ENCODE data around the gene STRIP2.
A peak's percentile ranks its signal among the peaks of the same experiment; 100 is the strongest.

Gene STRIP2

GRCh38 chr7:129438839-129439651 is 4.8 kb downstream of the STRIP2 start:
- peaks cover 4 to 13% of the 10 kb centered on the region in 2 experiments; a peak in 2 of 3 replicates for H3K36me3 ChIP-seq (ENCODE audit: control insufficient read depth in 2 of 2, insufficient read depth in 1 of 2, low read length in 2 of 2)
- no peak for TF ChIP-seq ZNF37A (tag by site-specific recombination; IDR thresholded peaks at IDR 0.05)
- TF ChIP-seq, protein P1, sequence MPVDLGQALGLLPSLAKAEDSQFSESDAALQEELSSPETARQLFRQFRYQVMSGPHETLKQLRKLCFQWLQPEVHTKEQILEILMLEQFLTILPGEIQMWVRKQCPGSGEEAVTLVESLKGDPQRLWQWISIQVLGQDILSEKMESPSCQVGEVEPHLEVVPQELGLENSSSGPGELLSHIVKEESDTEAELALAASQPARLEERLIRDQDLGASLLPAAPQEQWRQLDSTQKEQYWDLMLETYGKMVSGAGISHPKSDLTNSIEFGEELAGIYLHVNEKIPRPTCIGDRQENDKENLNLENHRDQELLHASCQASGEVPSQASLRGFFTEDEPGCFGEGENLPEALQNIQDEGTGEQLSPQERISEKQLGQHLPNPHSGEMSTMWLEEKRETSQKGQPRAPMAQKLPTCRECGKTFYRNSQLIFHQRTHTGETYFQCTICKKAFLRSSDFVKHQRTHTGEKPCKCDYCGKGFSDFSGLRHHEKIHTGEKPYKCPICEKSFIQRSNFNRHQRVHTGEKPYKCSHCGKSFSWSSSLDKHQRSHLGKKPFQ (tag by site-specific recombination; IDR thresholded peaks at IDR 0.05): no peak
- no peak for TF ChIP-seq HOXC10 (CRISPR knock-in tag; IDR thresholded peaks at IDR 0.05)
- peak; percentile 94 for TF ChIP-seq SP7 (tag by site-specific recombination; IDR thresholded peaks at IDR 0.05)
- no peak for TF ChIP-seq YY2 (tag by site-specific recombination; IDR thresholded peaks at IDR 0.05)
- no peak for TF ChIP-seq ZNF157 (tag by site-specific recombination; IDR thresholded peaks at IDR 0.05)
- no peak for TF ChIP-seq ZNF558 (tag by site-specific recombination; IDR thresholded peaks at IDR 0.05)
- no peak for TF ChIP-seq ZFP3 (tag by site-specific recombination; IDR thresholded peaks at IDR 0.05; ENCODE audit: low read depth)
- TF ChIP-seq ZNF768 (tag by site-specific recombination; IDR thresholded peaks at IDR 0.05): no peak
- TF ChIP-seq ZFHX2 (tag by site-specific recombination; conservative IDR thresholded peaks at IDR 0.05): no peak
- no peak for TF ChIP-seq ZNF560 (tag by site-specific recombination; IDR thresholded peaks at IDR 0.05; ENCODE audit: borderline replicate concordance)
- no peak for TF ChIP-seq ZNF596 (tag by site-specific recombination; IDR thresholded peaks at IDR 0.05)
- TF ChIP-seq TSHZ1 (tag by site-specific recombination; IDR thresholded peaks at IDR 0.05; ENCODE audit: borderline replicate concordance): no peak; the same call in 1 of the 2 replicates
- TF ChIP-seq SP2 (tag by site-specific recombination; IDR thresholded peaks at IDR 0.05): peak; percentile 27; the same call in 1 of the 2 replicates
- no peak for TF ChIP-seq GLIS2 (tag by site-specific recombination; IDR thresholded peaks at IDR 0.05)
- H3K4me1 ChIP-seq (ENCODE audit: control insufficient read depth, insufficient read depth, low read length): no peaks in the 10 kb centered on the region
- ChIA-PET POLR2A (no interaction called here), CTCF (interaction anchor here (0.6 to 1.6 kb wide), 11 partner anchors 13 to 1543 kb away, joined by 3 to 7 read pairs (median 3); no protein-coding TSS in a partner anchor)
- H3K4me3 ChIP-seq (ENCODE audit: low read depth, low read length): no peak overlapping the region
- no peak overlapping the region for H3K27ac ChIP-seq (ENCODE audit: extremely low read depth, low read depth, low read length)
- H3K9me3 ChIP-seq (ENCODE audit: control insufficient read depth, insufficient read depth, low read depth, low read length): no peaks in the 10 kb centered on the region

DNA sequence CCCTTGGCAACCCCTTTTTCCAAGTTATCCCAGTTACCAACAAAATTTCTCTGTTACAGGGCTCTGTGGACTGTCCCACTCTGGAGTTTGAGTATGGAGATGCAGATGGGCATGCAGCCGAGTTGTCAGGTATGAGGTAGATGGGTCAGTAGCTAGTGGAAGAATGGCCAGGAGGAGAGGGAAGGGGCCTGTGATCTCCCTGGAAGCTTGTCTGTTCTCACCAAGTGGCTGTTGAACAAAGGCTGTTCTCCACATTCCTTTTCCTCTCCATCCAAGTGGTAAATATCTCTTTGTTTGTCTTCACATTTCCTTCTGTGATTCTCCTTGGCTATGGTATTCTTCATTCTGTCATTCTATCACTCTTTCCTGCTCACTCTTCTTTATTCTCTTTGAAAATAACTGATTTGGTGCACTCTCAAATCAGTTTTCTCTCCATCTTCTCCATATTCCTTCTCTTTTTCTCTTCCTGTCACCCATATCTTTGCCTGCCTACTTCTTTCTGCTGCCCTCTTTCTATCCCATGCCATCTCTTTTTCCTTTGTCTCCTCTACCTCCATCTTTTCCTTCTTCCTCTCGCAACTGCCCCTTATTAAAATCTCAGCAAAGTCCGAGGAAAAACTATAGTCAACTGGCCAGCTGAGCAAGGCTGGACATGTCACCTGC is 5.9 kb downstream of the STRIP2 start:
- Histone ChIP-seq H3K27ac (ENCODE audit: extremely low read depth, low read depth, low read length) (no peak overlapping the region), H3K36me3 (ENCODE audit: control insufficient read depth in 2 of 2, insufficient read depth in 1 of 2, low read length in 2 of 2) (peaks cover 4 to 17% of the 10 kb centered on the region in 2 experiments; a peak in 2 of 3 replicates), H3K4me3 (ENCODE audit: low read depth, low read length) (no peak overlapping the region), H3K9me3 (ENCODE audit: control insufficient read depth, insufficient read depth, low read depth, low read length) (no peaks in the 10 kb centered on the region), H3K4me1 (ENCODE audit: control insufficient read depth, insufficient read depth, low read length) (no peaks in the 10 kb centered on the region)
- CTCF ChIA-PET: interaction anchor here (0.5 to 1.6 kb wide), 4 partner anchors 16 to 914 kb away, joined by 3 to 7 read pairs (median 4); no protein-coding TSS in a partner anchor
- TF ChIP-seq PRDM1 (tag by site-specific recombination; IDR thresholded peaks at IDR 0.05): peak; percentile 63
- 0 out of 2 replicates have a peak, but pooled peaks have one; percentile 35 for TF ChIP-seq ZNF366 (tag by site-specific recombination; conservative IDR thresholded peaks at IDR 0.05)
- no peak for TF ChIP-seq ZNF837 (tag by site-specific recombination; IDR thresholded peaks at IDR 0.05)
- POLR2A ChIA-PET: no interaction called here

All from HEK293 (cell line).